Measurements from ENCODE around the gene ROR1.

ROR1 gene

DNA sequence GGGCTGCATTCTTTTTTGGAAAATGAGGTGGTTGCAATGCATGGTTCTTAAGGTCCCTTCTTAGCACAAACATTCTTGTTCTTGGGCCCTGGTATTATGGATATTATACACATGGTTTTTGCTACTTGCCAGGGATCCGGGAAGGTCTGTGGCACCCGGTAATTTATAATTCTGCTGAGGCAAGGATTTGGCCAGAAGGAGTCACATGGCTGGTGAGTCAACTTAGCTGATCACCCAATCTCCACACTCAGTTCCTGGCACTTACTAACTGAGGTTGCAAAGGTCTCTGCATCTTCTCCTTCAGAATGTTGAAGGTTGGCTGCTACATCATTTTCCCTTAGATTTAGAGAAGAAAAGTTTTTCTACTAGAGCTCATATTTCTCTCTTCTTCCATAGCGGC is 112.5 kb downstream of the ROR1 start:
- no peak for DNase-seq

DNA sequence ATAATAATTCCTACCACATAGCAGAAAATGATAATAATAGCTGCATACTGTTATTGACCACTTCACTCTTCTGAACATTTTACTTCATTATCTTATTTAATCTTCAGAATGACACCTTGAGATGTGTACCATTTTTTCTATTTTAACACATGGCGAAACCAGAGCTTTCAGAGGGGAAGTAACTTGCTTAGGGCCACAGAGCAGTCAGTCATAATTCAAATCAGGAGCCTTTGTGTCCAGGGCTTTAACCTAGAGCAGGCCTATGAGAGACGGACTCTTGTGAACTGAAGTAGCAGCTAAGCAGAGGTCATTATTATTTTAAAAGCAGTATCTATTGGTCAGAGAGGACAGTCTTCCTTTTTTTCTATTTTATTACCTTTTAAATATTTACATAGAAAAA is 114.0 kb downstream of the ROR1 start:
- no peak for DNase-seq

DNA sequence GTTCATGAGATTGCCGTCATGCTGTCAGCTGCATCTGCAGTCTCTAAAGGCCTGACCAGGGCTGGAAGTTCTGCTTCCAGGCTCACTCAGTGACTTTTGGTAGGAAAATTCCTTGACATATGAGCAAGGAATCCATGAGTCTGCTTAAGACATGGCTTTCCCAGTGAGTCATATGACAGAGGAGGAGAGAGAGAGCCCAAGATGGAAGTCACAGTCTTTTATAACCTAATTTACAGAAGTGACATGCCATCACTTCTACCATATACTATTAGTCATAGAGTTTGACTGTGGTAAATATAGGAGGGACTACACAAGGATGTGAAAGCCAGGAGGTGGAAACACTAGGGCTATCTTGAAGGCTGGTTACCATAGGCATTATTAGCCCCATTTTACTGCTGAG is 115.2 kb downstream of the ROR1 start:
- no peak for DNase-seq

DNA sequence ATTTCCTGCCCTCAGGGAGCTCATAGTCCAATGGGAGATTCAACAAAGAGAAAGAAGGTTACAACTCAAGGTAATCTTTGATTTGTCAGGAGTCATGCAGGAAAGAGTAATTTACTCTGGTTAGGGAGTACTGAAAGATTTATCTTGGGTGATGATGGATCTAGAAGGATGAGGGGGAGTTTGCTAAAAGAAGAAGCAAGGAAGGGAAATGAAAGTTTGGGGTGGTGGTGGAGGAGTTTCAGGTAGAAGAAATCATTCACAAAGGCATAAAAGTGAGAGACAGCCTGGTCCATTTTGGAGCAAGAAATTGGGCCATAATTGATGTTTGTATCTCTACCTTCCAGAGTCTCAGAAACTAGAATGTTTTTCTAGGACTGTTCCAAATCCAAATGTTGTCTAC is 116.7 kb downstream of the ROR1 start:
- DNase-seq = no peak

DNA sequence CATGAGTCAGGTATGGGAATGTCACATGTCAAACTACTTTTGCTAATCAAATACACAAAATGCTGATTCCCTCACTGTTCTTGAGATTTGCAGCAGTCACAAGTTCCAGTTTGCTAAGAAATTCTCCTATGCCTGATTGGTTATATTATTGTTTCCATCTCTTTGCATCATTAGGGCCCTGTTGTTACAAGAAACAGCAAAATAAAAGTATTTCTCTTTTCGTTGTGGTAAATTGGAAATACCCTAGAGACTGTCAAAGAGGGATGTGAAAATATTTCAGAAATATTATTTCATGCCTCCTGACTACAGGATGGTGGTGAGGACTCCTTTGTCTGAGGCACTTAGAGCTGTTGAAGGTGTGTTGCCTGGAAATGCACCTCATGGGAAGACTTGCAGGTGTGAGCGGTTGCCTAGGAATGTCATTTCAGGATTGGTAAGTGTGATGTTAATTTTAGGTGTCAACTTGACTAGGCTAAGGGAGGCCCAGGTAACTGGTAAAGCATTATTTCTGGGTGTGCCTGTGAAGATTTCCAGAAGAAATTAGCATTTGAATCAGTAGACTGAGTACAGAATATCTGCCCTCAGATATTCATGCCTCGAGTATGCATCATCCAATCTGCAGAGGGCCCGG is 117.4 kb downstream of the ROR1 start:
- no peak for DNase-seq

DNA sequence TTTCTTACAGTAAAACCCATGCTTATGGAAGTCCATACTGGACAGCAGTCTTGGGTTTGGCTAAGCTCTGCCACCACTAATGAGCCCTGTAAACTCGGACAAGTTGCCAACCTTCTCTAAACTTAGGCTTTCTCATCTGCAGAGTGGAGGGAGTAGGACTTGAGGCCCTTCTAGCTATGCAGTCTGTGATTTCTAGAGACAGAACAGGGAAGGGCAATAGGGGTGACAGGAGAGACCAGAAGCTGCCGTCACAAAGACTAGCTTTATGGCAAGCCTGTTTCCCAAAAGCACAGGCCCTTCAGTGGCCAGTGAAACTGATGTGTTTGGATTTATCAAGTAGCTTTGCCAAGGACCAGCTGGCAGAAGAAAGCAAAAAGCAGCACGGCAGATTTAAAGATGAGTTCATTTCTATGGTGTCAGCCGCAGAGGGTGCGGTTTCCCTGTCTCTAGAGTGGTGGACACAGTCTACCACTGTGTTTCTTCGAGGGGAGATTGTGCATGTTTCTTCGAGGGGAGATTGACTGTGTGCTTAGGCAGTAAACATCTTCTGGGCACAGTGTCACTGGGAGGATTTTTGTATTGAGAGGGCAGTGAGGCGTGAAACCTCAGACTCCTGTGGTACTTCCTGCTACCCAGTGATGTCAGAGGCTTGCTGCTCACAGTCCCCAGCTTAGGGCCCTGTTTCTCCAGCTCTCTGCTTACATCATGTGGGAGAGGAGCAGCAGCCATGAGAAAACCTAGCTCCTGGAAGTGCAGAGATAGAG is 119.0 kb downstream of the ROR1 start:
- no peak for DNase-seq

DNA sequence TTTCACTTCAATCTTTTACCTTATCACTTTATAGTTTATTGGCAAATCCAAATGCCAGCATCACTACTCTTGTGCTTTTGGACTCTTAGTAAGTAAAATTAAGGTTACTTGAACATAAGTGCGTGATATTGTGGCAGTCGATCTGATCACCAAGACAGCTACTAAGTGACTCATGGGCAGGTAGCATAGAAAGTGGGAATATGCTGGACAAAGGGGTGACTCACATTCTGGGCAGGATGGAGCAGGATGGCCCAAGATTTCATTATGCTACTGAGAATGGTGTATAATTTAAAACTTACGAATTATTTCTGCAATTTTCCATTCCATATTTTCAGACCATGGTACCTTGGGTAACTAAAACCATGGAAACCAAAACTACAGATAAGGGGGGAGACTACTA is 120.2 kb downstream of the ROR1 start:
- no peak for DNase-seq

DNA sequence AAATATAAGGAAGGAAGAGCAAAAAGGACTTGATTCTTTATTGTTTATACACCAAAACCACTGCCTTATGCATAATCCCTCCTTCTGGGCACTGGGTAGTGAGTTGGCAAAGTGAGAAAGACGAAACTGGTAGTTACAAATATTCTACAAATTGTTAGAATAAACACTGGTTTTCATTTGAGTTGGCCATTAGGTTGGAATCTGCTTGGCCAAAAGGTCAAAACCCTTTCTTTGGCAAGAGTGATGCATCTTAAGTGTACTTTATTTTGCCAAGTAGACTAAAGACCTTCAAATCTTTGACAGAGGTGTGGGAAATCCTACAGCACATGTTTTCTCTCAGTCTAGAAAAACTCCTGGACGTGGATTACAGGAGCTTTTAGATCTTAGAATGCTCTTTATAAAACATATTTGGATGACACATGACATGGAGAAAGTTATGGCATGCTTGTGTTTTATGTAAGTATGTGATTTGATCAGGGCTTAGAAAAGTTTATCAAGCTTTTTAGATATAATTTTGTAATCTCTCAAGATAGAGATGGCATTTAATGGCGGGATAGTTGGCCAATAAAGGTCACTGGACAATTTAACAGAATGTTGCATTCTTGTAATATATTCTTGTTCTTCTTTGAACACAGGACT is 120.9 kb downstream of the ROR1 start:
- no peak for DNase-seq

DNA sequence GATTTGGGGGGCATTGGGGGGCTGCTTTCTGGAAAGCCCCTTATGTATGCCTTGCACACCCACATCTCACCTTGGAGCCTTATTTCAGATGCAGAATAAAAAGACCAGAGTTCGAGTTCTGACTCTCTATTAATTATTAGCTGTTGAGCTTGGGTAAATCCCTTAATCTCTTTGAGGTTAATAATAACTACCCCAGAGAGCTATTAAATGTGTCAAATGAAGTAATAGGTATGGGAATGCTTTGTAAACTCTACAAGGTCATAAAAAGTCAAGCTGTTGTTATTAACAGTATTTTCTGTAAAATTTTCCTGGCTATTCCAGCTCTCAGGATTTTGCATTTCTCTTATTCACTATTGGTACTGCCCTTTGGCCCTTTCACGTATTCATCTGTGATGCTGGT is 122.9 kb downstream of the ROR1 start:
- DNase-seq = no peak

DNA sequence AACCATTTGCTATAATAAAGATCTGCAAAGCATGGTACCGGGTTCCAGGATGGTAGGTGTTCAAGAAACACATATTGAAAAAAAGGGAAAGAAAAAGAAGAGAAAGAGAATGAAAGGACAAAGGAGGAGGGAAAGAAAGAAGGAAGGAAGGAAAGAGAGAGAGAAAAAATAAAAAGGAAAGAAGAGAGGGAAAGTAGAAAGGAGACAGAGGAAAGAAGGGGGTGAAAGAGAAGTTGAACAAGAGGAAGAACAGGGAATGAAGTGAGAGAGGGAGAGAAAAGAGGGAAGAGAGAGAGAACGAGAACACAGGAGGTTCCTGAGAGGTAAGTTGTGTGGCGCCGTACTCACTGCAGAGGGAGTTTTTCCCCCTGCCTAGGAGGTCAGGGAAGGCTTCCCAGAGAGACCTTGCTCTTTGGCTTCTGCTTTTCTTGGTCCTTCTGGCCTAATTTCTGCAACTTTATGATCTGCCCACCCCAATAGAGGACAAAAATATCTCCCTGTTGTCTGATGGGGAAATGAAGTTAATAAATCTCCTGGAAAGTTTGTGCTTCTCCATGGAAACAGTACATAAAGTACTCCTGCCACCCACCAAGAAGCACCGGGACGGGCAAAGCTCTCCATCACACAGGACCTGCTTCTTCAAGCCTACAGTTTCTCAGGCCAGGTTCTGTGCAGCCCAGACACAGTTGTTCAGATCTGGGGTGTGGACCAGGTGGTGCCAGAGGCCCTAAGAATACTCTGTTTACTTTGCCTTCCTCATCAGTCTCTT is 124.8 kb downstream of the ROR1 start:
- no peak for DNase-seq

DNA sequence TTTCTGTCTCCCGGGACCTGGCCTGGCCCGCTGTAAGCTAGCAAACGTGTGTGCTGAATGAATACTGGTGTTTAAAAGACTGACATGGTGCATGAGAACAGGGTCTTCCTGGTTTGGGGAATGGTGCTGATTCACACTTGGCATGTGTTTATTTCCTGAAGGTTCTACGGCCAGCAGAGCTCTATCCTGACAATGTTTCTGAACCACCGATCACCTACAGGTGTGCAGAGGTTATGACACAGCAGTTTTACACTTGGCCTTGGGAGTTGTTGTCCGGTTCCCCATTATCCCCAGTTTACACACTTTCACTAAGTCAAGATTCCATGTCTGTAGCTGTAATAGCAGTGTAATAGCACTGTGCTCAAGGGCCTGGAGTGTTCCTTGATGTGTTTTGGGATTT is 127.3 kb downstream of the ROR1 start:
- no peak for DNase-seq

DNA sequence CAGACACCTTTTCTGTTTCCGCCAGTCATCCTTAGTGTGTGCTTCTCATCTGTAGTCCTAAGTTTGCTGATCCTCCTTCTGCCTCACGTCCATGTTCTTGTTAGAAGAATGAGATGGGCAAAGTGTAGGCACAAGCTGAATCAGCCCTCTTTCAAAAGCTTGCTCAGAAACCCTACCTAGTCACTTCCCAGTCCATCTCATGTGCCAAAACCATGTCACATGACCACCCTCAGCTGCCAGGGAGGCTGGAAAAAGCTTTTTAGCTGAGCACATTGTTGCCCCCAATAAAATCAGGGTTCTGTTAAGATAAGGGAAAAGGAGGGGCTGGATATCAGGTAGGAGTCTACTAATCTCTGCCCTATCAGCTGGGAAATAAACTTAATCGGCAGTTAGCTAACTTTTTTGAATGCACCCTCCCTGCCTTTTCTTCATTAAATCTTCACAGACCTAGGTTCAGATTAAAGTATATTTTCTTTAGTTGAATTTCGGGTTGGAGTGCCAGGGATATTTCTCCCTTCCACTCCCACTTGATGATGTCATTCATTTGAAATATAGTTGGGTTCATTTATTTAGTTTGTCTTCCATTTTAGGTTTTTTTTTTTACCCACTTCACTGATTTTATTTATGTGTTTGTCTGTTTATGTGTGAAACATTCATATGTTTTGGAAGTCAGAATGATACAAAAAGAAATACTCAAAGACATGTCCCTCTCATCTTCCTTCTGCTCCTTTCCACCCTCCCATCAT is 129.2 kb downstream of the ROR1 start:
- no peak for DNase-seq

DNA sequence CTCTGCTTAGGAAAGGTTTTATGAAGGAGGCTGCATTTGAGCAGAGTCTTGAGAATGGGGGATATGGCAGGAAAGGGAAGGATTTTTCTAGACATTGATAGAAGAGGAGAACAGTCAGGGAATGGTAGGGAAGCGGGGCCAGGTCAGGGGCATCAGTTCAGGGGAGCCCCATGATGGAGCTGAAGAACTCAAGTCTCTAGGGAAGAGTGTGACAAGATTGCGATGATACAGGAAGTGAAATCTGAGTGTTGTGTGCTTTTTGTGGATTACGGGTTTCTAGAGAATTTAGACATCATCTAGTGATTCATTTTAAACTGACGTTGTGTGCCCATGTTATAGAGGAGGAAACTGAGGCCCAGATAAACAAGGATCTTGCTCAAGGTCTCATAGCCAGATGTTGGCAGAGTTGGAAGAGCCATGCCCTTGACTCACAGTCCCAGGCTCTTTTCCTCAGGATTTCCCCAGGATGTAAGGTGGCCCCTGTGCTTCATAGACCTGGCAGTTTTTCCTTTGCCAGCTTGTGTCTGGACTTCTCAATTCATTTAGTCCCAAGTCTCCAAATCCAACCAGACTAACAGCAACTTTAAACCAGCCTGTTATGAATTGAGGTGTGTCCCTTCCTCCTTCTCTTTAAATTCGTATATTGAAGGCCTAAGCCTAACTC is 130.3 kb downstream of the ROR1 start:
- DNase-seq = no peak

DNA sequence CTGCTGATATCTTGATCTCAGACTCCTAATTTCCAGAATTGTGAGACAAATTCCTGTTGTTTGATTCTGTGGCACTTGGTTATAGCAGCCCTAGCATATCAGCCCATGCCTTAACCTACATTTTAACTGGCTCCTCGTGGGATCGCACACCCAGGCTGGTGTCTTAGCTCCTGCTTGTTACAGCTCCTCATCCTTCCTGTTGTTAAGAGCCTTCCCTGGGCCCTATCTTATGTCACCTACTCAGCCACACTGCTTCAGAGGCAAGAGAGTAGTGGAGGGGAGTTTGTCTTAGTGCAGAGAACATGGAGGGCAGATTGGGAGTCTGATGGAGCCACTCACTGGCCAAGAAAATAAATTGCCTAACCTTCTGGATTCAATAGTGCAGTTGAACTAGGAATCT is 131.0 kb downstream of the ROR1 start:
- DNase-seq = no peak

DNA sequence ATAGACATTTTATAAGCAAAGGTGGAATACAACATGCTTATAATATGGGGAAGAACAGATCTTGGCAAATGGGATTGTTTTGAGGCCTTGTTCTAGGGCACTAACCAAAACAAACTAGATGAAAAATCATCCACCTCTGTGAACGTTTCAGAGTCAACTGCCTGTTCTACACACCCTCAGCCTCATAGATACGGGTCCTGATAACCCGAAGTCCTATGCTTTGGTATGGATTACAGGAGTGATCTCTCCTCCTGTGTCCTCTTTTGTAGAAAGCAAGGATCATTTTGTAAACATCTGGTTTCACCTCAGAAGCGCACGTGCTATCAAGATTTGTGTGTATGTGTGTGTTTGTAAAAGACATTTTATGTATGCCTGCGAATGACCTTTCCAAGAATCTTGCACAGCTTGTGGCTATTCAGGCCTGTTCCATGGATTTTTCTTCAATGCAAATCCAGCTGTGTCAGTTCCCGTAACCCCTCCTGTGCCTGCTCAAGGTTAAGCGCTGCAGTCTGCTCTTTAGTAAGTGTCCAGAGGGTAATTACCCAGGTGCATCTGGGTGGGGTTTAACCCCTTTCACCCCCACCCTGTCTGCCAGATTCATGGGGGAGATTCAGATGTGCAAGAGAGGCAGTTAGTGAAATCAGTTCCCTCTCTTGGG is 132.4 kb downstream of the ROR1 start:
- DNase-seq = no peak

DNA sequence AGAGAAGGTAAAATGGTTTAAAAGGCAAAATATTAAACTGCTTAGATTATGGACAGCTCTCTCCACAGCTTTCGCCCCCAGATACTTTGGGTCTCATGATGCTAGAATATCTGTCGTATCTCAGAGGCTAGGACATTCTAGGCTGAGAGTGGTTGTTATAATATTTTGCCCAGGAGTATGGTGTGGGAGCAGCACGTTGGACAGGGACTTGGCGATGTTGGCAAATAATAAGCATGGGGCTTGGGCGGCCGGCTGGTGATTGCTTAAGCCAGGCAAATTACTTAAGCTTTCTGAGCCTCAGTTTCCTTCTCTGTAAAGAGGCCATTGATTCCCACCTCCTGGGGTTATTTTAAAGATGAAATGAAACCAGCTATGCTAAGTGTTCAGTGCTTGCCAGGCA is 133.2 kb downstream of the ROR1 start:
- no peak for DNase-seq

DNA sequence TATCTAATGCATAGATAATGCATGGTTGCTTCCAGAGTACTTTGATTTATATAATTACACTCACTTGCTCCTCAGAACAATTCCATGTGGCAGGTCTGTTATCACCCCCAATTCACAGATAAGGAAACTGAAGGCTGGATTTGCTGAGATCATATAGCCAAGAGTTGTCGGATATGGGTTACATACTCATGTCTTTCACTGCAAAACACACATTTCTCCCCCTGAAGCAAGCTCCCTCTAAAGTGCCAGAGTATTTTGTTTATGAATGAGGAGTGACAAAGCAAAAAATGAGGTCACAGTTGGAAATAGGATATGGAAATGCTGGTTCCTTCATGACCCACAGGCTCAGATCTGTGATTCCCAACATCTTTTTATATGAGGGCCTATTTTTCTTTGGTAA is 134.2 kb downstream of the ROR1 start:
- no peak for DNase-seq

DNA sequence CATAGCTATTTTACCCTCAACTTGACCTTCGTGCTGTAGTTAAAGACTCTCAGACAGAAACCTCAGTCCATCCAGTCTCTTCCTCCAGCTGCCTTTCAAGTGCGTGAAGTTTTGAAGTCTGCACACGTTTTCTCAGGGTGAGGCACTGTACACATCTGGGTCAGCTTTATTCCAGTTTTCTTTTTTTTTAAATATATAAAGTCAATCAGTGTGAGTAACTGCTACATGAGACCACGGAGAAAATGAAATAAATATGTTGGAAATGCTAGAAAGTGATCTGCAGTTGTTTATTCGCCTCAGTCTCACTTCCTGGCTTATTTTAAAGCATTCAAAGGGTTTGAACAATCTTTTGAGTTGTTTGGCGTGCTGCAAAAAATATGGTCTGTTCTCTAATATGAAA is 135.7 kb downstream of the ROR1 start:
- DNase-seq = no peak

DNA sequence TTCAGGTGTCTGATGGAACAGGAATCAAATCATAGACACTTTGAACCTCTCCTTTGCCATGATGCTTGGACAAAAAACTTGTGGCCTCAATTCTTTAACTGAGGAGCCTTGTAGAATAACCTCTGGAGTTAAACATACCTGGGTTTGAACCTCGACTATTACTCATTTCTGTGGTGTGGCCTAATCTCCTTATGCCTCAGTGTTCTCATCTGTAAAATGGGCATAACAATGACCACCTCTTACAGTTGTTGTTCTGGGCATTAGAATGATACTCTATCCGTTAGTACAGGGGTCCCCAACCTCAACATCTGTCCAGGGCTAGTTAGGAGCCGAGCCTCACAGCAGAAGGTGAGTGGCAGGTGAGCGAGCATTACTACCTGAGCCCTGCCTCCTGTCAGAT is 137.2 kb downstream of the ROR1 start:
- DNase-seq = no peak

DNA sequence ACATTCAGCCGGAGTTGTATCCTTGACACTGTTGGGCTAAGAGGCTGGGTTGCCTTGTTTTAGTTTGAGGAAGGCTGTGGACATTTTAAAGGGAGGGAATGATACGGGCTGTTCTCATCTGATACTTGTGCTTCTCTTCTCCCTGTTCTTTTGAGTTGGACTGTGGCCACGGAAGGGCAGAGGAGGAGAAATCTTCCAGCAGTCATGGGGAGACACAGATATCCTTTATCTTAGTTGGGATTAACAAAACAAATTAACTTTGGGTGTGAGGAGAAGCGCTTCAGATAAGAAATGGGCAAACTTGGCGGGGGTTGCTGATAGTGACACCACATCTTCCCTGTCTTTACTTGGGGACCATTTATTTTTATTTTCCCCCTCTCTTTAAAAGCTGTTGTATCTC is 138.8 kb downstream of the ROR1 start:
- no peak for DNase-seq

DNA sequence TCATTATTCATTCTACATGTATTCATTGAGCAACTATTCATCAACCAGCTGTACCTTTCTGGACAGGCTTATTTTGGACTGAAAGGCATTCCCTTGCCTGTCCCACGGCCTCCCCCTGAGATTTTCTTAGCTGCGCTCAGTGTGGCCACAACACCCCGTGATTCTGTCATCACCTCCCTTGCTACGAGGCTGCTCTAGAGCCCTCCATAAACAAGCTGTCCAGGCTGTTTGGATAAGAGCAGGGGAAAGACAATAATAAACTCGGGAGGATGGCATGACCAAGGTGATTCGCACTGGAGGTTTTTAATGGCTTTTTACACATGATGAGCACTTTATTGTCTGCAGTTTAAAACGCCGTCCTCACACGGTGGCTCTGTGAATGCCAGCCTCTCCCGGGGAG is 139.7 kb downstream of the ROR1 start:
- DNase-seq = no peak

DNA sequence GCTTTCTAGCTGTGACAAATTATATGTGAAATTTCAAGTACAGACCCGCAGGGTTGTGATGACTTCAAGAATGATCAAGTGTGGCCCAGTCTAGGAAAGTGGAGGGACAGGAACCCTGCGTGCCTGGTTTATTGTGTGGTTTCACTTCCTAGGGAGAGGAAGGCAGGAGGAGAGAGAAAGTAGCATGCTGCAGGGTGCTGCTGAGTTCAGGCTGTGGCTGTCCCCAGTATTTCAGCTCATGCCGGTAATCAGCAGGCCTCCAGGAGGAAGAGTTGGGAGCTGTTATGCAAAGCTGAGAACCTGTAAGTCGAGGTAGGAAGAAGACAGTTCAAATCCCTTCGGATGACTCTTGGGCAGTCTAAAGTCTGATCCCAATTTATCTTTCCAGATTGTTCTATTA is 140.4 kb downstream of the ROR1 start:
- no peak for DNase-seq
